Loucy (cell line): Measurements from ENCODE around the gene CROCC2.

Source experiments
- H2AFZ ChIP-seq: fragments of 200-600 bp; sonication (generic); 2 replicates; pipeline ENCODE4 v1.6.0; 2016; ENCODE audit warnings: antibody characterized with exemption, mild to moderate bottlenecking, low read length, moderate library complexity
- H3F3A ChIP-seq: fragments of 200-600 bp; 2 replicates; pipeline ENCODE4 v1.6.0; 2016; ENCODE audit warnings: antibody characterized with exemption, low read depth, mild to moderate bottlenecking
- H3K27me3 ChIP-seq: fragments of 200-600 bp; sonication (generic); 2 replicates; pipeline ENCODE4 v1.6.1; 2014; ENCODE audit warnings: low read length, mild to moderate bottlenecking; ENCODE audit not compliant: insufficient read depth, poor library complexity, severe bottlenecking
- H3K36me3 ChIP-seq: fragments of 200-600 bp; sonication (generic); 2 replicates; pipeline ENCODE4 v1.6.1; 2016; ENCODE audit warnings: low read length; ENCODE audit not compliant: insufficient read depth
- H3K4me1 ChIP-seq: fragments of 200-600 bp; sonication (generic); 2 replicates; pipeline ENCODE4 v1.5.1; 2014; ENCODE audit warnings: low read length, mild to moderate bottlenecking; ENCODE audit not compliant: insufficient read depth, poor library complexity, severe bottlenecking
- H3K4me2 ChIP-seq: fragments of 200-600 bp; sonication (generic); 2 replicates; pipeline ENCODE4 v1.6.0; 2014; ENCODE audit warnings: antibody characterized with exemption, low read length, low read depth, mild to moderate bottlenecking; ENCODE audit not compliant: poor library complexity, severe bottlenecking
- H3K4me3 ChIP-seq: fragments of 200-600 bp; sonication (generic); 2 replicates; pipeline ENCODE4 v1.5.1; 2014; ENCODE audit warnings: low read length, mild to moderate bottlenecking, mixed read lengths; ENCODE audit not compliant: poor library complexity, severe bottlenecking
- H3K79me2 ChIP-seq: fragments of 200-600 bp; sonication (generic); 2 replicates; pipeline ENCODE4 v1.6.1; 2014; ENCODE audit warnings: low read length; ENCODE audit not compliant: insufficient read depth
- H3K9ac ChIP-seq: fragments of 200-600 bp; sonication (generic); 2 replicates; pipeline ENCODE4 v1.6.0; 2014; ENCODE audit warnings: mild to moderate bottlenecking, low read depth, low read length, moderate library complexity; ENCODE audit not compliant: poor library complexity, severe bottlenecking
- H3K9me2 ChIP-seq: fragments of 200-600 bp; sonication (generic); replicated peaks from 2 replicates; pipeline ENCODE4 v1.6.1; 2016; ENCODE audit warnings: low read depth, low read length, mixed read lengths
- H3K9me3 ChIP-seq: fragments of 200-600 bp; sonication (generic); 2 replicates; pipeline ENCODE4 v1.6.1; 2014; ENCODE audit warnings: mild to moderate bottlenecking, antibody characterized with exemption, low read length, low read depth; ENCODE audit not compliant: insufficient read depth
- H4K20me1 ChIP-seq: fragments of 200-600 bp; sonication (generic); 2 replicates; pipeline ENCODE4 v1.6.0; 2014; ENCODE audit warnings: antibody characterized with exemption, low read length, mild to moderate bottlenecking; ENCODE audit not compliant: insufficient read depth, poor library complexity, severe bottlenecking
- EZH2phosphoT487 ChIP-seq: fragments of 200-600 bp; IDR thresholded peaks from 2 replicates; pipeline ENCODE4 v1.6.1; 2018; ENCODE audit warnings: antibody characterized with exemption, mild to moderate bottlenecking, moderate library complexity, borderline replicate concordance
- TF ChIP-seq, protein P1 (sequence below): fragments of 200-600 bp; sonication (generic); conservative IDR thresholded peaks from 2 replicates; pipeline ENCODE4 v1.5.1; 2014; ENCODE audit warnings: mild to moderate bottlenecking, antibody characterized with exemption, low read length

The CROCC2 gene

DNA sequence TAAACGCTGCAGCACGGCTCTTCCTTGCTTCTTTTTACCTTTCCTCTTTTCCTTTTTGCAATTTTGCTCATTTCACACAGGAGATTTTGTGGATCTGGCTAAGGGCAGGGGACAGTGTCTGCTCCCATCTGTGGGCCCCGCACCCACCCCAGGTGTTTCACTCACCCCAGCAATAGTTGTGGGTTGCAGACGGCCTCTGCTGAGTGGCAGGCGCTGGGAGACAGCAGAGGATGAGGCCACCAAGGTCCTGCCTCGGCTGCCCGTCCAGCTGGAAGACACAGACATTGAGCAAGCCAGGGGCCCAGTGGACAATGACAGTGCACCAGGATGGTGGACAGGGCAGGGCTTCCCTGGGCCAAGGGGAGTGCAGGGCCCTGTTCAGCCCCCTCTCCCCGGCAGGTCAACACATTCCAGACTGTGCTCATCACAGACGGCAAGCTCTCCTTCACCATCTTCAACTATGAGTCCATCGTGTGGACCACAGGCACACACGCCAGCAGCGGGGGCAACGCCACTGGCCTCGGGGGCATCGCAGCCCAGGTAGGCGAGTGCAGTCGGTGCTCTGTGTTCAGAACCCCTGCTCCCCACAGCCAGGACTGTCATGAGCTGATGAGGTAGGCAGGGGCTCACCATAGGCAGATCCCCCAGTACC, 127.3 kb downstream of the CROCC2 start:
- H3K27me3 ChIP-seq, result no peaks in the 10 kb centered on the region

DNA sequence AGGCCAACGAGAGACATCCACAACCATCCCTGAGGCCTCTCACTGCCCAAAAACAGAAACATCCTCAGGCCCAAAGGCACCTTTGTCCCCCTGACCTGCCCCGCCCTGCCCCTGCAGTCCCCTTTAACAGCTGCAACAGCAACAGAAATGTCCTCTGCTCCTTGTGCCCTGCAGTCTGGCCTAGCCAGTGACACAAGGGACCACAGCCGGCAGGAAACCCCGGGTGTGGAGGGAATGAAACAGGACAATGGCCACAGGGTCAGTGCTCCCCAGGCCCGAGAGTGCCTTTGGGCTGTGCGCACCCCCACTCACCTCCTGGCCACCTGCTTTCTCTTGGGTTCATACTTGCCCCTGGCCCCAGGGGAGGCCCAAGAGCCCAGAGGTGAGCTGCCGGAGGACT, 127.9 kb downstream of the CROCC2 start:
- Histone ChIP-seq H3K4me3 (no peak overlapping the region), H4K20me1 (no peaks in the 10 kb centered on the region), H3K27me3 (no peaks in the 10 kb centered on the region), H3K79me2 (no peaks in the 10 kb centered on the region), H2AFZ (no peak overlapping the region), H3K4me1 (no peaks in the 10 kb centered on the region), H3F3A (no peaks in the 10 kb centered on the region), H3K9me2 (no peaks in the 10 kb centered on the region), H3K9me3 (no peaks in the 10 kb centered on the region; the same call in 1 of the 2 replicates), H3K4me2 (no peak overlapping the region), H3K36me3 (no peaks in the 10 kb centered on the region), H3K9ac (no peak overlapping the region)
- no peak for TF ChIP-seq EZH2phosphoT487
- TF ChIP-seq, protein P1, sequence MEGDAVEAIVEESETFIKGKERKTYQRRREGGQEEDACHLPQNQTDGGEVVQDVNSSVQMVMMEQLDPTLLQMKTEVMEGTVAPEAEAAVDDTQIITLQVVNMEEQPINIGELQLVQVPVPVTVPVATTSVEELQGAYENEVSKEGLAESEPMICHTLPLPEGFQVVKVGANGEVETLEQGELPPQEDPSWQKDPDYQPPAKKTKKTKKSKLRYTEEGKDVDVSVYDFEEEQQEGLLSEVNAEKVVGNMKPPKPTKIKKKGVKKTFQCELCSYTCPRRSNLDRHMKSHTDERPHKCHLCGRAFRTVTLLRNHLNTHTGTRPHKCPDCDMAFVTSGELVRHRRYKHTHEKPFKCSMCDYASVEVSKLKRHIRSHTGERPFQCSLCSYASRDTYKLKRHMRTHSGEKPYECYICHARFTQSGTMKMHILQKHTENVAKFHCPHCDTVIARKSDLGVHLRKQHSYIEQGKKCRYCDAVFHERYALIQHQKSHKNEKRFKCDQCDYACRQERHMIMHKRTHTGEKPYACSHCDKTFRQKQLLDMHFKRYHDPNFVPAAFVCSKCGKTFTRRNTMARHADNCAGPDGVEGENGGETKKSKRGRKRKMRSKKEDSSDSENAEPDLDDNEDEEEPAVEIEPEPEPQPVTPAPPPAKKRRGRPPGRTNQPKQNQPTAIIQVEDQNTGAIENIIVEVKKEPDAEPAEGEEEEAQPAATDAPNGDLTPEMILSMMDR, result no peak

More for the DNA sequence above, 127.3 kb downstream of the CROCC2 start:
- Histone ChIP-seq H4K20me1 (no peaks in the 10 kb centered on the region), H3K36me3 (no peaks in the 10 kb centered on the region), H3K4me1 (no peaks in the 10 kb centered on the region), H3K9ac (no peak overlapping the region), H3K4me3 (no peak overlapping the region), H3F3A (no peaks in the 10 kb centered on the region), H3K9me2 (no peaks in the 10 kb centered on the region), H3K9me3 (no peaks in the 10 kb centered on the region; the same call in 1 of the 2 replicates), H2AFZ (no peak overlapping the region), H3K4me2 (no peak overlapping the region), H3K79me2 (no peaks in the 10 kb centered on the region)
- TF ChIP-seq, protein P1, result no peak
- no peak for TF ChIP-seq EZH2phosphoT487

DNA sequence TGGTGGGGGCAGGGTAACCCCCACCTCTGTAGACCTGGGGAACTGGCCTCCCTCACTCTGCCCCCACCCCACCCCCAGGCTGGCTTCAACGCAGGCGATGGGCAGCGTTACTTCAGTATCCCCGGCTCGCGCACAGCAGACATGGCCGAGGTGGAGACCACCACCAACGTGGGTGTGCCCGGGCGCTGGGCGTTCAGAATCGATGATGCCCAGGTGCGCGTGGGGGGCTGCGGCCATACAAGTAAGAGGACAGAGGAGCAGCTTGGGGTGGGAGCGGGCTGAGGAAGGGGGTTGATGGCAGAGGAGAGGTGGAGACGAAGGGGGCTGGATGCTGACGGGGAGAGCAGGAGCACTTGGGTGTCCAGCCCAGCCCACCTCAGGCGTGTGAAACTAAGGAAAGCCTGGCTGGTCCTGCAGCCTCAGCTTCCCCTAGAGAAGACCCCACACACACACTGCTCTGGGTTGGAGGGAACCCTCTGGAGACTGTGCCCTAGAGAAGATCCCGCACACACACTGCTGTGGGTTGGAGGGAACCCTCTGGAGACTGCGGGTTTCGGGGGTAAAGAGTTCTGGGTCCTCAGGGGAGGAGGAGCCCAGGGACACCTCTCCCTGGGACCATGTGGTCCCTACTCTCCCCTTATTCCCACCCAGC, 128.5 kb downstream of the CROCC2 start:
- H3K4me3 ChIP-seq, result no peak overlapping the region
- TF ChIP-seq EZH2phosphoT487, result no peak
- TF ChIP-seq, protein P1, result no peak
- H3K36me3 ChIP-seq, result no peaks in the 10 kb centered on the region
- H3K9ac ChIP-seq, result no peak overlapping the region
- H3F3A ChIP-seq, result no peaks in the 10 kb centered on the region
- H3K9me2 ChIP-seq, result no peaks in the 10 kb centered on the region
- no peaks in the 10 kb centered on the region for H3K27me3 ChIP-seq
- H3K4me2 ChIP-seq, result no peak overlapping the region
- H3K79me2 ChIP-seq, result no peaks in the 10 kb centered on the region
- H4K20me1 ChIP-seq, result no peaks in the 10 kb centered on the region
- no peaks in the 10 kb centered on the region; the same call in 1 of the 2 replicates for H3K9me3 ChIP-seq
- no peak overlapping the region for H2AFZ ChIP-seq
- H3K4me1 ChIP-seq, result no peaks in the 10 kb centered on the region
